Activated CD8-positive, alpha-beta memory T cell treated with anti-CD3 and anti-CD28 coated beads for 4 hours (primary cell): ENCODE measurements around the gene GAS7.

Experiments
- DNase-seq, 2 donors: peaks; one replicate each; pipeline ENCODE4 v3.0.0-alpha.2; 2020; ENCODE audit warnings: low read depth in 2 of 2

The GAS7 gene

DNA sequence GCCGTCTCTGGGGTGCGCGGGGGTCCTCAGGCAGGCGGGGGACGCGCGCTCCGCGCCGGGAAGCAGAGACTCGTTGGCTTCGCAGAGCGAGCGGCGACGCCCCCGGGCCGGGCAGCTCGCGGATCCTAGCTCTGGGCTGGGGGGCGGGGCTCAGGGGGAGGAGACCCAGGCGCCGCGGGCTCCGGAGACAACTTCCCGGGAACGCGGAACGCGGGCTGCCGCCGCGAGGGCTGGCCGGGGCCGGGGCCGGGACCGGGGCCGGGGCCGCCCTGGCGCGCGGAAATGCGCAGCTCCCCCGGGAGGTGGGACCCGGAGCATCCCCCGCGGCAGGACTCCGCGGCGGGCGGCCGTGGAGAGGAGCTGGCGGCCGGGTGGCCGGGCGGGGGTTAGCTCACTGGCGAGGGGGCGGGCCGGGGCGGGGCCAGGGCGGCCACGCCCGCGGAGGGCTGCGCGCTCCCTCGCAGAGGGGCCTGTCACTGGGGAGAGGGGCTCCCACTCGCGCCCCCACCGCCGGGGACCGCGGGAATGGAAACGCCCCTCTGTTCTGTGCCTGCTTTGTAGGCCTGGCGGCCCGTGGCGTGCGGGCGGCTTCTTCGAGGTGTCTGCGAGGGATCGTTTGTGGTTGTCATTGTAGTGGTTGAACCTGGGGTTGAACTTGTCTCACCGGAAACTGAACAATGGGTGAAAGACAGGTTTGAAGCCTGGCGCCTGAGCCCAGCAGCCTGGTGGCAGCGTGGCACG, at the start of gene GAS7:
TSS of gene GAS7 (minus strand) at position 98 of the 741 bp plus-strand sequence.
- peak in 1 of 2 donors; percentile 31 for DNase-seq

- no peak for DNase-seq
Measured at GRCh38 chr17:10247810-10248209, 49.4 kb upstream of the GAS7 start.

GRCh38 chr17:10243883-10244844, 45.8 kb upstream of the GAS7 start:
- no peak for DNase-seq

DNA sequence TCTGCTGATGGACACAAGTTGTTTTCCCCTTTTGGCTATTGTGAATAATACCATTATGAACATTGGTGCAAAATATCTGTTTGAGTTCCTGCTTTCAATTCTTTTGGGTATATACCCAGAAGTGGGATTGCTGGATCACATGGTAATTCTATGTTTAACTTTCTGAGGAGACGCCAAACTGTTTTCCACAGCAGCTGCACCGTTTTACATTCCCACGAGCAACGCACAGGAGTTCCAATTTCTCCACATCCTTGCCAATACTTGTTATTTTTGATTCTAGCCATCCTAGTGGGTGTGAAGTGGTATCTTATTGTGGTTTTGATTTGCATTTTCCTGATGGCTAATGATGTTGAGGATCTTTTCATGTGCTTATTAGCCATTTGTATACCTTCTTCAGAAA, 43.4 kb upstream of the GAS7 start:
- no peak for DNase-seq

GRCh38 chr17:10238661-10239060, 40.3 kb upstream of the GAS7 start:
- no peak for DNase-seq

DNA sequence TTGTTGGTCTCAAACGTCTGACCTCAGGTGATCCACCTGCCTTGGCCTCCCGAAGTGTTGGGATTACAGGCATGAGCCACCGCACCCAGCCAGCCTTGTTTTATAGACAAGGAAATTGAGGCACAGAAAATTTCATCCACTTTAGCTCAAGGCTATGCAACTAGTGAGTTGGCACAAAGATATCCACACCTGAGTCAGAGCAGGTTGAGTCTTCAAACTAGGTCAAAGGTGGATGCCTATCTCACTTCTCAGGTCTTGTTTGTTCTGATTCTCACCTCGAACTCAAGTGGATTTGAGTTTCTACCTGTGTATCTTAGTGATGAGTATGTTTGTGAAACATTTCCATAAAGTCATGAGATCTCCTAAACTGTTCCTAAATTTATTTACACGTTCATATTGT, 35.6 kb upstream of the GAS7 start:
- no peak for DNase-seq

DNA sequence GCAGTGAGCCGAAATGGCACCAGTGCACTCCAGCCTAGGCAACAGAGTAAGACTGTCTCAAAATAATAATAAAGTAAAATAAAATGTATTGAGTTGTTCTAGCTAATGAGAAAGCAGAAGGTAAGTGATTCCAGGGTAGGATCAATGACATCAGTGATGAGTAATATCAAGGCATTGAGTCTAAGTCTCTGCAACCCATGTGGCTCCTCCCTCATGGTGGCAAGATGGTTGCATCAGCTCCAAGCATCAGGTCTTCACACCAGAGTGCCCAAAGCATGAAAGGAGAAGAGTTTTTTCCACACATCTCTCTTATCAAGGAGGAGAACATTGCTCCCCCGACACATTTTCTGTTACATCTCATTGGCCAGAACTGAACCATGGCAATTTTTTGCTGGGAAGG, 34.8 kb upstream of the GAS7 start:
- DNase-seq, result no peak

DNA sequence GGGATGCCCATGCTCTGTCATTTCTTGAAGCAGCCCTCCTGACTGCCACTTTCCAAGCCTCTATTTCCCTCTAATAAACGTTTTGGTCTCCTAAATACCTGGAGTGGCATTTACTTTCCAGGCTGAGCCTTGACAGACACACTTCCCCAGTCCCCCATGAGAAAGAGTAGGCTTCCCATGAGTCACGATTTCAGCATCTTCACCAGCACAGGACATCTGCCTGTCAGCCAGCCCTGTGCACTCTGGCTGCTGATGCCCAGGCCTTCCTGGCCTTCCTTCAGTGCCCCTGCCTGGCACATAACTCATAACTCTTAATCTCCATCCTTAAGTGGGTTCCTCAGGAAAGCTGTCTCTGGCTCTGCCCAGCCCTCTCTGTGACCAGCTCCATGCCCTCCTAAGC, 30.8 kb upstream of the GAS7 start:
- no peak for DNase-seq

DNA sequence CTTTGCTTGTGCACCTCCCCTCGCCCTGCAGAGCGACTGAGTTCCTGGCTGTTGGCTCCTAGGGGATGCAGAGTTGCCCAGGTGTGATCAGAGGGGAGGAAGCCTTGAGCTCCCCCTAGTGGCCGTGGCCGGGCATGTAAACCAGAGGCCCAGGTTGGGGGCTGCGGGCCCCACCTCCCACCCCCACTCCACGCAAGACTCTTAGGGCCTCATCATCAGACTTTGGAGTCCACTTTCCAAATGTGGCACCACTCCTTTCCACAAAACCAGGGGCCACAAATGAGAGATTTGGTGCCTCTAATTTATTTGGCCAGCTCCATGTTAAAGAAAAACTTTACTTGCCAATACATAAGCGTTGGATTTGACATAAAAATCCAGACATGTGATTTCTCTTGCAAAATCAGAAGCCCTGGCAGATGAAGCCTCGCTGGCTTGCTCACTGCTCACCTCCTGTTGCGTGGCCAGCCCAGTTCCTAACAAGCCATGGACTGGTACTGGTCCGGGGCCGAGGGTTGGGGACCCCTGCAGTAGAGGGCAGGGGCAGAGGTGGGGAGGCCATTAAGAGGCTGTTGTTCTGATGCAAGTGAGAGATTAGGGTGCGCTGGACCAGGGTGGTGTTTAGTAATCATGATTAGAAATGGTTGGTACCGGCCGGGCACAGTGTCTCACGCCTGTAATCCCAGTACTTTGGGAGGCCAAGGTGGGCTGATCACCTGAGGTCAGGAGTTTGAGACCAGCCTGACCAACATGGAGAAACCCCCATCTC, 28.7 kb upstream of the GAS7 start:
- DNase-seq, result peak in 1 of 2 donors; percentile 24

- no peak for DNase-seq
Measured at GRCh38 chr17:10224582-10225195, 26.3 kb upstream of the GAS7 start.

GRCh38 chr17:10219193-10219592, 20.8 kb upstream of the GAS7 start:
- DNase-seq, result no peak

DNA sequence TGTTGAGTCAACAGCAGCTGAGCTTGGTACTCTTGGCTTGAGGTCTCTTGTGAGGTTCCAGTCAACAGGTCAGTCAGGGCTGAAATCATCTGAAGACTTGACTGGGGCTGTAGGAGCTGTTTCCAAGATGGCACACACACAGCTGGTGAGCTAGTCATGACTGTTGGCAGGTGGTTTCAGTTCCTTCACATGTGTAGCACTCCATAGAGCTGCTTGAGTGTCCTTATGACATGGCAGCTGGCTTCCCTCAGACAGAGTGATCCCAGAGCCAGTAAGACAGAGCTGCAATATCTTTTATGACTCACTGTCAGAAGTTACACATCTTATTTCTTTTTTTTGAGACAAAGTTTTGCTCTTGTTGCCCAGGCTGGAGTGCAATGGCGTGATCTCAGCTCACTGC, 19.5 kb upstream of the GAS7 start:
- DNase-seq, result no peak

DNA sequence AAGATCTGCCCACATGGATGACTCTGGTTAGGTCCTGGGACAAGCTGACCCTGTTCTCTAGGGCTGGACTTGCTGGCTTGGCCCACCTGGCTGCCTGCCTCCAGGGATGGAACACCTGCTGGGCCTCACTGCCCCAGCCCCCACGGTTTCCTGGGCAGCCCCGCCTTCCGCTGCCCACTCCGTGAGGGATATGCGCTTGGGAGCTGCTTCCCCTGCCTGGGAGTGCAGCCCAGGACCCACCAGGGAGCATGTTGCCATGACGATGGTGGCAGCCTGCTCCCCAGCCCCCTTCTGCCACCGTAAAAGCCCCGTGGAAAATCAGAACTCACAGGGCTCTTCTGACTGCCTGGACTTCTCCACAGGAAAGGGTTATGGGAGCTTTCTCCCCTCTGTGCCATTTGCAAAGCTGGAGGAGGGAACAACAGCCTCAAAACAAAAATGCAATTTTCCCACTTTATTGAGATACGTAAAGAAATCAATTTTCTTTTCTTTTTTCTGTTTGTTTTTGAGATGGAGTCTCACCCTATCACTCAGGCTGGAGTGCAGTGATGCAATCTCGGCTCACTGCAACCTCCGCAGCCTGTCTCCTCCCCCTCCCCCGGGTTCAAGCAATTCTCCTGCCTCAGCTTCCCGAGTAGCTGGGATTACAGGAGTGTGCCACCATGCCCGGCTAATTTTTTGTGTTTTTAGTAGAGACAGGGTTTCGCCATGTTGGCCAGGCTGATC, 18.0 kb upstream of the GAS7 start:
- no peak for DNase-seq

- no peak for DNase-seq
Measured at GRCh38 chr17:10215286-10215685, 16.9 kb upstream of the GAS7 start.

DNA sequence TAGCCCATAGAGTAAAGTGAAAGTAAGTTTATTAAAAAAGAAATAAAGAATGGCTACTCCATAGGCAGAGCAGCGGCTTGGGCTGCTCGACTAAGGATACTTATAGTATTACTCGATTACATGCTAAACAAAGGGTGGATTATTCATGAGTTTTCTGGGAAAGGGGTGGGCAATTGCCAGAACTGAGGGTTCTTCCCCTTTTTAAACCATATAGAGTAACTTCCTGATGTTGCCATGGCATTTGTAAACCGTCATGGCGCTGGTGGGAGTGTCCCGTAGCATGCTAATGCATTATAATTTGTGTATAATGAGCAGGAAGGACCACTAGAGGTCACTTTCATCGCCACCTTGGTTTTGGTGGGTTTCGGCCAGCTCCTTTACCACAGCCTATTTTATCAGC, 13.3 kb upstream of the GAS7 start:
- no peak for DNase-seq

- no peak for DNase-seq
Measured at GRCh38 chr17:10210151-10210574, 11.8 kb upstream of the GAS7 start.

DNA sequence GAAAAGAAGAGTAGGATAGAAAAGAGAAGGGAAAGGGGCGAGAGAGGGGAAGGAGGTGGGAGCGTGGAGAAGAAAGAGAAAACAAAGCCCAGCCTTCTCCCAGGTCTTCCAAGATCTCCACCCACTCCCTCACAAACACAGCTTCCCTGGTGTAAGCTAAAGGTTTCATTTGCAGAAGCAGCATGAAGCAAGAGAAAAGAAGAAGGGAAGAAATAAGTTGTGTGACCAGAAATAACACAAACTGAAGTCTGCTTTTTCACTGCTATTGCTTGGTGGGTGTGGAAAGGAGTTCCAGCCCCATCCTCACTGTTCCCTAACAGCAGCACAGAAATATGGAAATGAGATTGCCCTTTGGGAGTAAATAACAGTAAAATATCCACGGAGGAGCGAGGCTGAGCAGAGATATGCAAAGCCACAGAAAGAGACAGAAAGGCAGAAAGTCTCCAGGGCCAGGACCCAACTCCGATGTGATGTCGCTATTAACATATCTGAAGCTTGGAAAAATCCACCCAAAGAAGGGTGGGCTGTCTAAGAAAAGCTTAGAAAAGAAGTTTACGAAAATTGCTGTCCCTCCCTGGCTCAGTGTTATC, 10.3 kb upstream of the GAS7 start:
- no peak for DNase-seq

DNA sequence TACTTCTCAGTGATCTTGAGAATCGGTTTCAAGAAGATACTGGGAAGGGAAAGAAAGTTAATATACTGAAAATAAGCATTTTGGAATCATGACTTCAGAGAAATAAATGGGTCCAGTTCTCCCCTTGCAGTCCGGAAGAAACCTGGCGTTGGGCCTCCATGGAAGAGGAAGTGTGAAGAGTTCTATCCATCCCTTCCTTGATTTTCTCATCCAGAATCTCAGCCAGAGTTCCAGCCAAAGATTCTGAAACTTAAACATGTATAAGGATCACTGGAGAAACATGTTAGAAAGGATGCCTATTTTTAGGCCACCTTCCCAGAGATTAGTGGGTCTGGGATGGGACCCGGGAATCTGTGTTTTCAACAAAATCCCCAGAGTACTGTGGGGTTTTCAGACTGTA, 8.7 kb upstream of the GAS7 start:
- DNase-seq, result no peak

DNA sequence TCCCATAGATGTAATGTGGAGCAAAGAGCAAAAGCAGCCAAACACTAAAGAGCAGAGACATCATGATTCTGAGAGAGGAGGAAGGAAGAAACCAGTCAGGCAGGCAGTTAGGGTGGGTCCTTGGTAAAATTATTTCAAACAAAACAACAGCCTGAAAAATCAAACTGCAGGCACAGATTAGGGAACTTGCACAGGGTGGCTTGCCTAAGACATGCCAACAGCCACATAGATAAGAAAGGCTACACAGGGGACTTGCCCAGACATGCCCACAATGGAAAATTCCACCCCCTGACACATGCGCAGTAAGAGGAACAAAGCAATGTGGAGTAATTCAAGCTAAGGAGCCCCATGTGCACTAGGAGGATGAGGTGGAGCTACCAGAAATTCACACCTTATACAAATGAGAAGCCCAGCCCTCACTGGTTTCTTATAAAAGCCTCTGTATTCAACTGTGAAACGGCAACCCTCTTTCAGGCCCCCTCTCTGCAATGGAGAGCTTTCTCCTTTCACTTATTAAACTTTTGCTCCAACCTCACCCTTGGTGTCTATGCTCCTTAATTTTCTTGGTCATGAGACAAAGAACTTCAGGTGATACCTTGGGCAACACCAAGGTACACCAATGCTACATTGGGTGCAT, 7.3 kb upstream of the GAS7 start:
- no peak for DNase-seq

GRCh38 chr17:10201680-10202079, 3.3 kb upstream of the GAS7 start:
- DNase-seq, result no peak
